Renal cortex interstitium (tissue), 3 donors: Measurements from ENCODE around the gene WASHC2A. TPM values are rescaled to one million over a fixed set of nuclear protein-coding genes. Genes with fewer than 3 reads are reported as not detected.

Source experiments
- polyA plus RNA-seq, 3 donors: library from polyadenylated mRNA; unstranded; fragments of 120-200 nt; gene quantifications; one replicate each; pipeline ENCODE4 v1.2.1, GENCODE V29; 2013; ENCODE audit not compliant: insufficient read length in 3 of 3

Gene WASHC2A
- polyA plus RNA-seq, 3 donors, result 67.2 to 80.8 (median 76.0) TPM

Other genes starting within 250 kb of the WASHC2A start
- 10 to 100 TPM; 36.6 to 38.5 (median 37.1) TPM for gene PARG, start 125.9 kb upstream of the WASHC2A start, polyA plus RNA-seq
- gene TIMM23B, start 125.9 kb upstream of the WASHC2A start, polyA plus RNA-seq, result 10 to 100 TPM; 12.9 to 19.8 (median 13.0) TPM
- gene AGAP6, start 79.5 kb upstream of the WASHC2A start, polyA plus RNA-seq, result 10 to 100 TPM; 15.6 to 38.8 (median 17.5) TPM
- gene ASAH2, start 183.6 kb downstream of the WASHC2A start, polyA plus RNA-seq, result 1 to 10 TPM; 3.1 to 8.2 (median 3.2) TPM